Spleen (tissue), 7 donors: ENCODE results near the gene MYT1.

Source experiments
- CTCF ChIP-seq, 11 experiments: fragments of 200-600 bp in 7 of 11; fragments of 450-650 bp in 4 of 11; sonication (generic) in 4 of 11; IDR thresholded peaks in 8 of 11; conservative IDR thresholded peaks in 3 of 11; 1 replicate in 7 of 11; 2 replicates in 4 of 11; pipeline versions ENCODE4 v1.4.0 to v1.8.0; 2016 to 2021; ENCODE audit warnings: antibody characterized with exemption in 11 of 11, inconsistent platforms in 4 of 11, mild to moderate bottlenecking in 1 of 11
- POLR2A ChIP-seq, 3 donors: fragments of 450-650 bp; IDR thresholded peaks; one replicate each; pipeline ENCODE4 v1.5.1; 2017; ENCODE audit warnings: antibody characterized with exemption in 3 of 3, mild to moderate bottlenecking in 1 of 3
- donor health status: DM: no; HTN: no; CAD: no; lungs with moderate emphysema.
- donor health status: DM: no; HTN: no; CAD: no.
- donor health status: DM: no; HTN: no; CAD: no.

- no peak for TF ChIP-seq CTCF (IDR thresholded peaks at IDR 0.05 in 8 of 11, conservative IDR thresholded peaks at IDR 0.05 in 3 of 11)
- no peak for TF ChIP-seq POLR2A (IDR thresholded peaks at IDR 0.05)
Measured at GRCh38 chr20:64161356-64162238, 2.7 kb upstream of the MYT1 start.
